ENCODE measurements around the gene FAM89B. TPM values are rescaled to one million over a fixed set of nuclear protein-coding genes. Genes with fewer than 3 reads are reported as not detected.
A peak's percentile ranks its signal among the peaks of the same experiment; 100 is the strongest.

Gene FAM89B
- total RNA-seq, 2 donors from 2014 or later: 25.7 to 51.0 TPM

GRCh38 chr11:65578134-65578533, 5.8 kb downstream of the FAM89B start:
- H3K27me3 ChIP-seq: no peaks in the 10 kb centered on the region
- H3K4me3 ChIP-seq: peak overlapping the region in 1 of 2 donors; percentile 84
- H3K4me1 ChIP-seq: peaks cover 0 to 52% of the 10 kb centered on the region in 2 donors
- TF ChIP-seq CTCF (IDR thresholded peaks at IDR 0.05): no peak
- no peak for DNase-seq (ENCODE audit: low spot score)
- H3K9me3 ChIP-seq: no peaks in the 10 kb centered on the region
- peak overlapping the region; percentile 94 to 97 for H3K27ac ChIP-seq
- peaks cover 38% of the 10 kb centered on the region for H3K36me3 ChIP-seq

- H3K27ac ChIP-seq: no peak overlapping the region
- no peaks in the 10 kb centered on the region for H3K27me3 ChIP-seq
- H3K36me3 ChIP-seq: peaks cover 43% of the 10 kb centered on the region
- no peaks in the 10 kb centered on the region for H3K9me3 ChIP-seq
- H3K4me3 ChIP-seq: no peak overlapping the region
- TF ChIP-seq CTCF (IDR thresholded peaks at IDR 0.05): no peak
- DNase-seq (ENCODE audit: low spot score): no peak
- peaks cover 0 to 47% of the 10 kb centered on the region in 2 donors for H3K4me1 ChIP-seq
These were observed 6.3 kb downstream of the FAM89B start for GRCh38 chr11:65578667-65579066.

- Histone ChIP-seq H3K36me3 (peaks cover 48% of the 10 kb centered on the region), H3K4me3 (no peak overlapping the region), H3K27ac (no peak overlapping the region), H3K27me3 (no peaks in the 10 kb centered on the region), H3K9me3 (no peaks in the 10 kb centered on the region), H3K4me1 (peaks cover 0 to 43% of the 10 kb centered on the region in 2 donors)
- no peak for TF ChIP-seq CTCF (IDR thresholded peaks at IDR 0.05)
- no peak for DNase-seq (ENCODE audit: low spot score)
These were observed 7.0 kb downstream of the FAM89B start for GRCh38 chr11:65579291-65579690.

- Histone ChIP-seq H3K36me3 (peaks cover 48% of the 10 kb centered on the region), H3K4me3 (no peak overlapping the region), H3K4me1 (peaks cover 0 to 34% of the 10 kb centered on the region in 2 donors), H3K27ac (no peak overlapping the region), H3K27me3 (no peaks in the 10 kb centered on the region), H3K9me3 (no peaks in the 10 kb centered on the region)
- TF ChIP-seq CTCF (IDR thresholded peaks at IDR 0.05): no peak
- no peak for DNase-seq (ENCODE audit: low spot score)
These were observed 7.8 kb downstream of the FAM89B start for GRCh38 chr11:65580031-65580692.

GRCh38 chr11:65580756-65581155, 8.4 kb downstream of the FAM89B start:
- Histone ChIP-seq H3K9me3 (no peaks in the 10 kb centered on the region), H3K4me3 (no peak overlapping the region), H3K27me3 (no peaks in the 10 kb centered on the region), H3K27ac (no peak overlapping the region), H3K36me3 (peaks cover 48% of the 10 kb centered on the region), H3K4me1 (peaks cover 0 to 34% of the 10 kb centered on the region in 2 donors)
- TF ChIP-seq CTCF (IDR thresholded peaks at IDR 0.05): no peak
- DNase-seq (ENCODE audit: low spot score): no peak

- peaks cover 48% of the 10 kb centered on the region for H3K36me3 ChIP-seq
- no peak overlapping the region for H3K27ac ChIP-seq
- no peak for TF ChIP-seq CTCF (IDR thresholded peaks at IDR 0.05)
- H3K27me3 ChIP-seq: no peaks in the 10 kb centered on the region
- no peaks in the 10 kb centered on the region for H3K9me3 ChIP-seq
- no peak for DNase-seq (ENCODE audit: low spot score)
- H3K4me3 ChIP-seq: no peak overlapping the region
- H3K4me1 ChIP-seq: peaks cover 0 to 37% of the 10 kb centered on the region in 2 donors
These were observed 9.6 kb downstream of the FAM89B start for GRCh38 chr11:65581928-65582327.
